ENCODE data around the gene AKAP4. TPM values are rescaled to one million over a fixed set of nuclear protein-coding genes. Genes with fewer than 3 reads are reported as not detected.

AKAP4 gene
- total RNA-seq, 2 experiments from 2014 or later, result not detected

DNA sequence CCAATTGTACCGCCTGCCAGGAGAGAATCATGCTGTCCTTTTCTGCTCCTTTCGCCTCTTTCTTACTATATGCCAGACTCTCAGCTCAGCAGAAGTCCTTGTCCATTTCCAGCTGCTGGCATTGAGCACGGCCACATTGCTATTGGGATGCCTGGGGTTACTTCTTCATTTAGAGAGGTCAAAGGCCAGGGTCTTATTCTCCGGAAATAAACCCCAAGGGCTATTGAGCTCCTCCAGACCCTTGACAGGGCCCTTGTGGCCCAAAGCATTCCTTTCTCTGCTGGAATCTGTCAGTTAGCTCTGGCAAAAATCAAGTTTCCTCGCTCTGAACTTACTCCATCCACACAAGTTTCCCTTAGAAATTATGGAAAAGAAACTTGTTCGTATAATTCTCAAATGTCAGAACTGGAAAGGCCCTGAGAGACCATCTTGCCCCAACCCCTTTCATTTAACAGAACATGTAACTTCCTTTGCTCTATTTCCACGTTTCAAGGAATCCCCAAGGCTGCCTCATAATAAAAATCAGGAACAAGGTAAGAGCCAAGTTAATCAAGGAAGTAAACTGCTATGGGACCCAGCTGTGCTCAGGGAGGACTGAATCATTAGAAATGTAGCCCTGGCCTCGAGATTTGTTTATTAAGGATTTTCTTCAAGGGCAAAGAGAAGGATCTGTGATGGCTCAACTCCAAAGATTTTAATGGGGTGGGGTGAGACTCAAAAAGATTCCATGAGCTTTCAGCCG is 11.8 kb downstream of the AKAP4 start:
- Histone ChIP-seq H3K4me1 (ENCODE audit: insufficient read depth, low read length) (no peaks in the 10 kb centered on the region), H3K4me3 (ENCODE audit: low read length) (no peak overlapping the region), H3K27ac (ENCODE audit: low read depth in 1 of 2, low read length in 2 of 2) (no peak overlapping the region), H3K9me3 (ENCODE audit: control insufficient read depth in 1 of 2, insufficient read depth in 1 of 2, low read length in 2 of 2) (no peaks in the 10 kb centered on the region), H3K27me3 (ENCODE audit: control insufficient read depth in 1 of 2, insufficient read depth in 2 of 2, low read length in 2 of 2) (peaks cover 0 to 3% of the 10 kb centered on the region in 2 experiments), H3K36me3 (ENCODE audit: insufficient read depth, low read length) (no peaks in the 10 kb centered on the region)
- no peaks in the 10 kb centered on the region for H3K4me1 Mint-ChIP-seq (ENCODE audit: low read depth)
- H3K4me3 Mint-ChIP-seq, result no peak overlapping the region
- intact Hi-C loops (cut with DNase I, micrococcal nuclease), result no loop called here
- H3K9me3 Mint-ChIP-seq, result no peaks in the 10 kb centered on the region
- TF ChIP-seq, protein P1, sequence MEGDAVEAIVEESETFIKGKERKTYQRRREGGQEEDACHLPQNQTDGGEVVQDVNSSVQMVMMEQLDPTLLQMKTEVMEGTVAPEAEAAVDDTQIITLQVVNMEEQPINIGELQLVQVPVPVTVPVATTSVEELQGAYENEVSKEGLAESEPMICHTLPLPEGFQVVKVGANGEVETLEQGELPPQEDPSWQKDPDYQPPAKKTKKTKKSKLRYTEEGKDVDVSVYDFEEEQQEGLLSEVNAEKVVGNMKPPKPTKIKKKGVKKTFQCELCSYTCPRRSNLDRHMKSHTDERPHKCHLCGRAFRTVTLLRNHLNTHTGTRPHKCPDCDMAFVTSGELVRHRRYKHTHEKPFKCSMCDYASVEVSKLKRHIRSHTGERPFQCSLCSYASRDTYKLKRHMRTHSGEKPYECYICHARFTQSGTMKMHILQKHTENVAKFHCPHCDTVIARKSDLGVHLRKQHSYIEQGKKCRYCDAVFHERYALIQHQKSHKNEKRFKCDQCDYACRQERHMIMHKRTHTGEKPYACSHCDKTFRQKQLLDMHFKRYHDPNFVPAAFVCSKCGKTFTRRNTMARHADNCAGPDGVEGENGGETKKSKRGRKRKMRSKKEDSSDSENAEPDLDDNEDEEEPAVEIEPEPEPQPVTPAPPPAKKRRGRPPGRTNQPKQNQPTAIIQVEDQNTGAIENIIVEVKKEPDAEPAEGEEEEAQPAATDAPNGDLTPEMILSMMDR (IDR thresholded peaks at IDR 0.05), result no peak
- CTCF ChIA-PET, result no interaction called here
- H3K36me3 Mint-ChIP-seq (ENCODE audit: low read depth), result no peaks in the 10 kb centered on the region
- no peak overlapping the region for H3K27ac Mint-ChIP-seq
- POLR2A ChIA-PET, result no interaction called here
- peaks cover 3% of the 10 kb centered on the region for H3K27me3 Mint-ChIP-seq
- DNase-seq (no peak), ATAC-seq (ENCODE audit: poor library complexity) (no peak)

DNA sequence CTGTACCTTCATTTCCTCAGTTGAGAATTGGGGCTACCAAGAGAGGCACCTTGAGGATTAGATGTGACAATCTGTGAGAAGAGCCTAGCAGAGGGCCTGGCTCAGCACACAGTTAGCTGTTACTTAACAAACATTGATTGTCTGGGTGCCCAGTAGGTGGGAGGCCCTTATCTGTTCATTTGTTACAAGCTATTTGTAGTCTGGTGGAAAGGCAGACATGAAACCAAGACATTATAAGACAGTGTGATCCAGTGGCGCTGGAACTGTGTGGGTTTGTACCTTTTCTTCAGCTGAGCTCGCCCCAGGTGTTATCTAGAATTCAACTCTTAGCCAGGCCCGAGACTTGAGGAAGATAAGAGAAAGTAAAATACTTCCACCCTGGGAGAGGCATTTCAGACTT is 16.9 kb downstream of the AKAP4 start:
- DNase-seq (no peak), ATAC-seq (ENCODE audit: poor library complexity) (no peak)
- intact Hi-C loops (cut with DNase I, micrococcal nuclease), result no loop called here
- Histone ChIP-seq H3K36me3 (ENCODE audit: insufficient read depth, low read length) (no peaks in the 10 kb centered on the region), H3K4me1 (ENCODE audit: insufficient read depth, low read length) (no peaks in the 10 kb centered on the region), H3K9me3 (ENCODE audit: control insufficient read depth in 1 of 2, insufficient read depth in 1 of 2, low read length in 2 of 2) (no peaks in the 10 kb centered on the region), H3K27ac (ENCODE audit: low read depth in 1 of 2, low read length in 2 of 2) (no peak overlapping the region), H3K27me3 (ENCODE audit: control insufficient read depth in 1 of 2, insufficient read depth in 2 of 2, low read length in 2 of 2) (no peaks in the 10 kb centered on the region), H3K4me3 (ENCODE audit: low read length) (no peak overlapping the region)
- ChIA-PET POLR2A (no interaction called here), CTCF (no interaction called here)
- Mint-ChIP-seq H3K36me3 (ENCODE audit: low read depth) (no peaks in the 10 kb centered on the region), H3K4me1 (ENCODE audit: low read depth) (no peaks in the 10 kb centered on the region), H3K9me3 (no peaks in the 10 kb centered on the region), H3K27me3 (peaks cover 4% of the 10 kb centered on the region), H3K27ac (no peak overlapping the region), H3K4me3 (no peak overlapping the region)
- TF ChIP-seq, protein P1 (IDR thresholded peaks at IDR 0.05), result no peak

DNA sequence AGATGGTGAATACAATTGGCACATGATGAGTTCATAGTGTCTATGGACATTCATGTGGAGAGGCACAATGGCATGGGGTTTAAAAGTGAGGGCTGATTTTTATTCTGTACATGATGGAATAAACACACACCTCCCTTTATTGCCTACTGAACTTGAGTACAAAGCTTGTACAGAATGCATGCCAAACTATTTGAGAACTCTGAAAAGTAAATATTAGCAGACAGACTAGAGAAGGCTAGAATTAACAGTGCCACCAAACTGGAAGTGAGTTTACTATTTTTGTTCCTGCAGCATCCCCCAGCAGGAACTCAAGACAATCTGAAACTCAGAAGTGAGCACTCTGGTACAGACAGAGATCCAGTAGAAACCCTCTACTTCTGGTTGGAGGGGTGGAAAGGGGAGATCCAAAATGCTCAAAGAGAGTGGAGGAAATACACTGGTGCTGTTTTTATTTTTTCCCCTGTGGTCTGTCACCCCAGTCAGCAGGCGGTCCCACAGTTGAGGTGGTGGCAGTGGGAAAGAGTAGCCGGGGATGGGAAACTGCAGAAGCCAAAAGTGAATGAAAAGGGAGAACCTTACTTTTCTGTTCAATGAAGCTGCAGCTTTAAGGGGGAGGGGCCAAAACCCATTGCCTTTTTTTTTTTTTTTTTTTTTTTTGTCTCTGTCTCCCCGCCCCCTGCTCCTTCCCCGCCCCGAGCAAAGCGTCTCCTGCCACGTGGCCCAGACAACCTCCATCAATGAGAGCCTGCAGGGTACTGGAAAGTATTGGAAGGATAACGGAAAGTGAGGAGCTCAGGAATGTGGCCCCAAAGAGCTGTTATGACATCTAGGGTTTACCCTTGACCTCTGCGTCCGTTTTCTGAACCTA is 20.5 kb downstream of the AKAP4 start:
- no peak overlapping the region for H3K4me3 Mint-ChIP-seq
- intact Hi-C loops (cut with DNase I, micrococcal nuclease), result no loop called here
- no peak overlapping the region for H3K27ac ChIP-seq (ENCODE audit: low read depth in 1 of 2, low read length in 2 of 2)
- POLR2A ChIA-PET, result no interaction called here
- H3K9me3 Mint-ChIP-seq, result no peaks in the 10 kb centered on the region
- H3K4me1 Mint-ChIP-seq (ENCODE audit: low read depth), result no peaks in the 10 kb centered on the region
- no peaks in the 10 kb centered on the region for H3K36me3 ChIP-seq (ENCODE audit: insufficient read depth, low read length)
- ATAC-seq (ENCODE audit: poor library complexity) (no peak), DNase-seq (no peak)
- H3K27ac Mint-ChIP-seq, result no peak overlapping the region
- TF ChIP-seq, protein P1 (IDR thresholded peaks at IDR 0.05), result no peak
- no peaks in the 10 kb centered on the region for H3K27me3 ChIP-seq (ENCODE audit: control insufficient read depth in 1 of 2, insufficient read depth in 2 of 2, low read length in 2 of 2)
- no peaks in the 10 kb centered on the region for H3K36me3 Mint-ChIP-seq (ENCODE audit: low read depth)
- no peak overlapping the region for H3K4me3 ChIP-seq (ENCODE audit: low read length)
- peaks cover 4% of the 10 kb centered on the region for H3K27me3 Mint-ChIP-seq
- no peaks in the 10 kb centered on the region for H3K4me1 ChIP-seq (ENCODE audit: insufficient read depth, low read length)
- CTCF ChIA-PET, result no interaction called here
- H3K9me3 ChIP-seq (ENCODE audit: control insufficient read depth in 1 of 2, insufficient read depth in 1 of 2, low read length in 2 of 2), result no peaks in the 10 kb centered on the region
